Measurements from ENCODE around the gene TIGD3. TPM values are rescaled to one million over a fixed set of nuclear protein-coding genes. Genes with fewer than 3 reads are reported as not detected.

The TIGD3 gene
- total and polyA plus RNA-seq, 2 of the 8 experiments (the other 6 are each of a cell fraction or from before 2014, with no cell fraction given): 1.1 to 1.3 TPM

DNA sequence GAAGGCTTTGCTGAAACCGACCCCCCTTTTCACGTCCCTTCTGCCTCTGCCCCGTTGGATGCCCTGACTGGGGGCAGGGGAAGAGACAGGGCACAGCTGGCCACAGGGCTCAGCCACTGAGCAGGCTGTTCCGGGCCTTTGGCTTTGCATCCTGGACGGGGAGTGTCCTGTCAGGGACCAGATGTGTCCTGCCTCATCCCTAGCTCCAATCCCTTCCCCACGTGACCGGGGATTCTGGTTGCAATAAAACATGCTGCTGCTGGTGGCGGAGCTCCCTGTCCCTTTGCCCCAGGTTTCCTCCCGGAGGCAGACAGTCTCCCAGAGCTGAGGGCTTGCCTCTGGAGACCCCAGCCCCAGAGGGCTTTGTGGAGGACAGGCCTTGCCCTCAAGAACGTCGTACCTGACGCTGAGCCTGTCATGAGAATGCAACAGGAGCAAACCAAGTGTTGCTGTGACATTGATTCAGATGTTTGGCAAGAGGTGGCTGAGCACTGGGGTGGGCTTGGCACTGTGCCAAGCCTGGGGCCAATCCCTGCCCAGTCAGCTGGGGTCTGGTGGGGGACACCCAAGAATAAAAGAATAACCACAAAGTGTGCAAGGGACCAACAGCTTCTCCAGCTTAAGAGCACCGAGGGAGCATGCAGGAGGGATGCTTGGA is 32.6 kb upstream of the TIGD3 start:
- Histone ChIP-seq H4K8ac (ENCODE audit: extremely low read depth, insufficient read depth, low read length) (no peak overlapping the region), H2BK5ac (ENCODE audit: low read depth, low read length) (no peak overlapping the region), H2AFZ (ENCODE audit: low read length) (no peak overlapping the region), H2BK20ac (ENCODE audit: low read length) (no peak overlapping the region), H3K4ac (replicated peaks; ENCODE audit: insufficient read length, low read depth, low read length) (no peak overlapping the region), H4K20me1 (replicated peaks in 1 of 2; ENCODE audit: control insufficient read depth in 1 of 2, insufficient read depth in 2 of 2, low read length in 2 of 2) (peaks cover 9 to 16% of the 10 kb centered on the region in 2 experiments), H3K4me2 (ENCODE audit: insufficient read depth in 1 of 2, low read depth in 2 of 2, low read length in 2 of 2) (no peak overlapping the region), H3K27me3 (replicated peaks in 1 of 4; ENCODE audit: control insufficient read depth in 3 of 4, extremely low read depth in 1 of 4, insufficient read depth in 3 of 4, low read length in 3 of 4) (no peaks in the 10 kb centered on the region), H2BK15ac (ENCODE audit: low read length) (no peak overlapping the region), H3K56ac (replicated peaks; ENCODE audit: insufficient read length, low read depth, low read length) (no peak overlapping the region), H3K4me1 (replicated peaks in 1 of 4; ENCODE audit: control insufficient read depth in 3 of 4, insufficient read depth in 4 of 4, low read length in 3 of 4) (peaks cover 0 to 5% (median 2%) of the 10 kb centered on the region in 4 experiments; a peak in 3 of 7 replicates), H2BK12ac (ENCODE audit: low read depth, low read length) (no peak overlapping the region), H3K27ac (ENCODE audit: low read depth, low read length) (no peak overlapping the region), H3K4me3 (ENCODE audit: extremely low read depth in 1 of 4, insufficient read depth in 2 of 4, low read depth in 3 of 4, low read length in 4 of 4) (no peak overlapping the region), H2BK120ac (replicated peaks; ENCODE audit: low read depth, low read length) (no peak overlapping the region), H3K79me2 (ENCODE audit: control insufficient read depth in 1 of 2, insufficient read depth in 2 of 2, low read length in 2 of 2) (peaks cover 0 to 16% of the 10 kb centered on the region in 2 experiments; a peak in 2 of 4 replicates), H4K5ac (ENCODE audit: insufficient read length, low read depth, low read length) (no peak overlapping the region), H2AK5ac (ENCODE audit: low read depth, low read length) (no peak overlapping the region), H3K36me3 (ENCODE audit: control insufficient read depth in 2 of 4, insufficient read depth in 4 of 4, low read length in 3 of 4) (peaks cover 0 to 17% (median 7%) of the 10 kb centered on the region in 4 experiments; a peak in 7 of 8 replicates), H3K23me2 (ENCODE audit: low read depth, low read length) (no peaks in the 10 kb centered on the region), H4K91ac (replicated peaks; ENCODE audit: insufficient read length, low read length) (no peak overlapping the region), H3K18ac (ENCODE audit: extremely low read depth, low read length) (no peak overlapping the region), H3K9me3 (ENCODE audit: insufficient read depth in 2 of 2, low read depth in 1 of 2, low read length in 1 of 2) (no peaks in the 10 kb centered on the region), H3K9ac (replicated peaks in 1 of 4; ENCODE audit: extremely low read depth in 1 of 4, low read depth in 3 of 4, low read length in 3 of 4) (no peak overlapping the region), H3K23ac (ENCODE audit: insufficient read length) (no peak overlapping the region), H3K79me1 (ENCODE audit: low read depth, low read length) (peaks cover 12% of the 10 kb centered on the region), H3K14ac (ENCODE audit: insufficient read length) (no peak overlapping the region)
- CTCF ChIA-PET (ENCODE audit: partially characterized antibody): interaction anchor here (0.9 to 52.8 kb wide), 4 partner anchors 10 to 96 kb away, joined by 4 to 1179 read pairs (median 112); partner anchors contain the start of gene DPF2
- POLR2A ChIA-PET (ENCODE audit: partially characterized antibody): interaction anchor here (1.2 to 20.9 kb wide), 4 partner anchors 9 to 26 kb away, joined by 3 to 208 read pairs (median 16); partner anchors contain the start of genes CDC42EP2 and DPF2
- TF ChIP-seq, protein P1, sequence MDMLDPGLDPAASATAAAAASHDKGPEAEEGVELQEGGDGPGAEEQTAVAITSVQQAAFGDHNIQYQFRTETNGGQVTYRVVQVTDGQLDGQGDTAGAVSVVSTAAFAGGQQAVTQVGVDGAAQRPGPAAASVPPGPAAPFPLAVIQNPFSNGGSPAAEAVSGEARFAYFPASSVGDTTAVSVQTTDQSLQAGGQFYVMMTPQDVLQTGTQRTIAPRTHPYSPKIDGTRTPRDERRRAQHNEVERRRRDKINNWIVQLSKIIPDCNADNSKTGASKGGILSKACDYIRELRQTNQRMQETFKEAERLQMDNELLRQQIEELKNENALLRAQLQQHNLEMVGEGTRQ (IDR thresholded peaks at IDR 0.05; ENCODE audit: low read length): no peak
- no peak for TF ChIP-seq SP2 (IDR thresholded peaks at IDR 0.05; ENCODE audit: low read length)
- WGBS, 2 experiments (ENCODE audit: extremely low coverage in 1 of 2, insufficient coverage in 1 of 2, insufficient read length in 1 of 2, insufficient replicate concordance in 2 of 2, low coverage in 1 of 2, low lambda C conversion rate in 2 of 2, missing lambda C conversion rate in 1 of 2): 88% methylated on average over 12 of the region's 13 CpGs; no CpG with 5 or more reads in 1 of the 2 experiments
- FAIRE-seq: no peak
- no peak for DNase-seq (ENCODE audit: low read depth in 1 of 2, low spot score in 2 of 2)

Data from H1 (cell line).